Measurements from ENCODE around the gene PAX9. TPM values are rescaled to one million over a fixed set of nuclear protein-coding genes. Genes with fewer than 3 reads are reported as not detected.
A peak's percentile ranks its signal among the peaks of the same experiment; 100 is the strongest.

Gene PAX9
- total RNA-seq, result not detected in 2 replicates

DNA sequence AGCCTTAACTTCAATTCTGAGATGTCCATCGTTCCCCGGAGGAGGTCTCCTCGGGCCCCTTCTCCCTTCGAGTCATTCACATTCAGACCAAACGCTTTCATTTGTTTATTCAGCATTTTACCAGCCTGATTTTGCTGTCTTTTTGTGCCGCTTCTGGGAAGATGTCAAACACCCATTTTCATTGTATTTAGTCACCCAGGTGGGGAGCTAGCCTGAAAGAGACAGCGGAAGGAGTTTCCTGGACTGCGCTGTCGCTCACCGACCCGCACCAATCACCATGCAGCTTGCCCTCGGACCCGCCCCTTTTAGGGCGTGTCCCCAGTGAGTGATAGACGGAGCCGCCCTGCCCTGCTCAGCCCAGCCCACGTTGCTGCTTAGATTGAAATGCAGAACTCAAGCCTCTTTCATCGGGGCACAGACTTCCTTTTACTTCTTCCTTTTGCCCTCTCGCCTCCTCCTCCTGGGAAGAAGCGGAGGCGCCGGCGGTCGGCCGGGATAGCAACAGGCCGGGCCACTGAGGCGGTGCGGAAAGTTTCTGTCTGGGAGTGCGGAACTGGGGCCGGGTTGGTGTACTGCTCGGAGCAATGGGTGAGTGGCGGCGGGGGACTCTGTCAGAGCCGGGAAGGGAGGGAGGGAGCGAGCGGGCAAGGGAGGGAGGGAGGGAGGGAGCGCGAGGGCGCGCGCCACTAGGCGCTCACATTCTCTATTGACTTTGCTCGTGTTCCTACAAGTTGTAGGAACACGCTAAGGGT lies at the start of gene PAX9:
Gene PAX9 (plus strand): TSS at position 355 of the 752 bp plus-strand sequence. CDS start 230 bp downstream, at position 585.
- no peaks in the 10 kb centered on the region for H3K36me3 Mint-ChIP-seq (ENCODE audit: low read depth)
- ATAC-seq (ENCODE audit: low read depth), result peak; percentile 31
- H3K27me3 Mint-ChIP-seq, result peaks cover 77% of the 10 kb centered on the region
- H3K4me1 Mint-ChIP-seq, result peaks cover 30% of the 10 kb centered on the region
- ChIA-PET CTCF (no interaction called here), POLR2A (no interaction called here)
- TF ChIP-seq, protein P1, sequence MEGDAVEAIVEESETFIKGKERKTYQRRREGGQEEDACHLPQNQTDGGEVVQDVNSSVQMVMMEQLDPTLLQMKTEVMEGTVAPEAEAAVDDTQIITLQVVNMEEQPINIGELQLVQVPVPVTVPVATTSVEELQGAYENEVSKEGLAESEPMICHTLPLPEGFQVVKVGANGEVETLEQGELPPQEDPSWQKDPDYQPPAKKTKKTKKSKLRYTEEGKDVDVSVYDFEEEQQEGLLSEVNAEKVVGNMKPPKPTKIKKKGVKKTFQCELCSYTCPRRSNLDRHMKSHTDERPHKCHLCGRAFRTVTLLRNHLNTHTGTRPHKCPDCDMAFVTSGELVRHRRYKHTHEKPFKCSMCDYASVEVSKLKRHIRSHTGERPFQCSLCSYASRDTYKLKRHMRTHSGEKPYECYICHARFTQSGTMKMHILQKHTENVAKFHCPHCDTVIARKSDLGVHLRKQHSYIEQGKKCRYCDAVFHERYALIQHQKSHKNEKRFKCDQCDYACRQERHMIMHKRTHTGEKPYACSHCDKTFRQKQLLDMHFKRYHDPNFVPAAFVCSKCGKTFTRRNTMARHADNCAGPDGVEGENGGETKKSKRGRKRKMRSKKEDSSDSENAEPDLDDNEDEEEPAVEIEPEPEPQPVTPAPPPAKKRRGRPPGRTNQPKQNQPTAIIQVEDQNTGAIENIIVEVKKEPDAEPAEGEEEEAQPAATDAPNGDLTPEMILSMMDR (IDR thresholded peaks at IDR 0.05), result no peak
- DNase-seq, result no peak
- intact Hi-C loops (cut with micrococcal nuclease), result no loop called here
- no peaks in the 10 kb centered on the region for H3K9me3 Mint-ChIP-seq
- H3K4me3 Mint-ChIP-seq, result peak within 1 kb of the TSS; percentile 1
- H3K27ac Mint-ChIP-seq, result no peak within 1 kb of the TSS

- DNase-seq (no peak), ATAC-seq (ENCODE audit: low read depth) (no peak)
- TF ChIP-seq, protein P1 (IDR thresholded peaks at IDR 0.05), result no peak
- peaks cover 3% of the 10 kb centered on the region for H3K27me3 Mint-ChIP-seq
- H3K36me3 Mint-ChIP-seq (ENCODE audit: low read depth), result no peaks in the 10 kb centered on the region
- H3K9me3 Mint-ChIP-seq, result peaks cover 9% of the 10 kb centered on the region
- POLR2A ChIA-PET, result no interaction called here
- CTCF ChIA-PET, result no interaction called here
- H3K4me1 Mint-ChIP-seq, result no peaks in the 10 kb centered on the region
- no peak overlapping the region for H3K27ac Mint-ChIP-seq
- intact Hi-C loops (cut with micrococcal nuclease), result no loop called here
- no peak overlapping the region for H3K4me3 Mint-ChIP-seq
Measured at GRCh38 chr14:36617824-36618223, 43.8 kb upstream of the PAX9 start.

GRCh38 chr14:36618641-36619040 lies 43.0 kb upstream of the PAX9 start:
- no peak overlapping the region for H3K27ac Mint-ChIP-seq
- H3K4me3 Mint-ChIP-seq, result no peak overlapping the region
- H3K27me3 Mint-ChIP-seq, result peaks cover 3% of the 10 kb centered on the region
- H3K4me1 Mint-ChIP-seq, result no peaks in the 10 kb centered on the region
- no peak for DNase-seq
- no peak for ATAC-seq (ENCODE audit: low read depth)
- no peaks in the 10 kb centered on the region for H3K36me3 Mint-ChIP-seq (ENCODE audit: low read depth)
- ChIA-PET POLR2A (no interaction called here), CTCF (no interaction called here)
- intact Hi-C loops (cut with micrococcal nuclease), result no loop called here
- peaks cover 9% of the 10 kb centered on the region for H3K9me3 Mint-ChIP-seq
- TF ChIP-seq, protein P1 (IDR thresholded peaks at IDR 0.05), result no peak

DNA sequence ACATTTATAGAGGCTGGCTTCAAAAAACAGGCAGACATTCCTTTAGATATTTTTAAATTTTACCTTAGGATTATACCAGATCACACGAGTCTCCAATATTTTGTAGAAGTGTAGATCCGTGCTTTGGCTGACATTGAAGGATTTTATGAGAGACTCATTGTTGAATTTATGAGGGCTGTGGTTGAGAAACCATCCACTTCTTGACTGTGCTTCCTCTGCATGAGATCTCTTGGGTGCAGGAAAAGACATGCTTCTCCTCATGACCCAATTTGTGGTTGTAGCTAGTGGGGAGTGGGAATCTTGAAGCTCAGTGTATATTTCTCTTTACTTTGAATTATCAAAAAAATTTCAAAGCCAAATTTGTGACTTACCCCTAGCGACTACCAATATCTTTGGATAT lies 42.5 kb upstream of the PAX9 start:
- Mint-ChIP-seq H3K36me3 (ENCODE audit: low read depth) (no peaks in the 10 kb centered on the region), H3K9me3 (peaks cover 9% of the 10 kb centered on the region), H3K4me3 (no peak overlapping the region), H3K27ac (no peak overlapping the region), H3K4me1 (no peaks in the 10 kb centered on the region), H3K27me3 (peaks cover 3% of the 10 kb centered on the region)
- intact Hi-C loops (cut with micrococcal nuclease), result no loop called here
- ChIA-PET POLR2A (no interaction called here), CTCF (no interaction called here)
- TF ChIP-seq, protein P1 (IDR thresholded peaks at IDR 0.05), result no peak
- ATAC-seq (ENCODE audit: low read depth) (no peak), DNase-seq (no peak)

GRCh38 chr14:36619853-36620252 lies 41.8 kb upstream of the PAX9 start:
- TF ChIP-seq, protein P1 (IDR thresholded peaks at IDR 0.05), result no peak
- H3K9me3 Mint-ChIP-seq, result peaks cover 7% of the 10 kb centered on the region
- no peak for DNase-seq
- no peak for ATAC-seq (ENCODE audit: low read depth)
- CTCF ChIA-PET, result no interaction called here
- no peaks in the 10 kb centered on the region for H3K4me1 Mint-ChIP-seq
- no peak overlapping the region for H3K4me3 Mint-ChIP-seq
- H3K27me3 Mint-ChIP-seq, result peaks cover 3% of the 10 kb centered on the region
- H3K36me3 Mint-ChIP-seq (ENCODE audit: low read depth), result no peaks in the 10 kb centered on the region
- intact Hi-C loops (cut with micrococcal nuclease), result no loop called here
- H3K27ac Mint-ChIP-seq, result no peak overlapping the region
- POLR2A ChIA-PET, result no interaction called here

Measured in activated B cell treated with CpG ODN at 0.5 μM for 24 hours (primary cell).